Glomerular endothelial cell (primary cell): ENCODE measurements around the gene PIK3C3. TPM values are rescaled to one million over a fixed set of nuclear protein-coding genes. Genes with fewer than 3 reads are reported as not detected.
"Not testable (repeated sequence)": the region's sequence is repeated elsewhere in the genome, so short reads cannot be mapped to it uniquely, and the experiment has no call there.

Experiments
- DNase-seq: peaks from one replicate; pipeline ENCODE4 v3.0.0-alpha.2; 2011; ENCODE audit warnings: low read depth, low spot score; ENCODE audit errors: extremely low read depth
- total RNA-seq: library from RNA; depleted of rRNA; stranded (reverse); fragments of >200 nt; gene quantifications from 2 replicates; pipeline ENCODE4 v1.2.3, GENCODE V29; 2015

Gene PIK3C3
- total RNA-seq, 1 donor from 2014 or later = 51.1 TPM

DNA sequence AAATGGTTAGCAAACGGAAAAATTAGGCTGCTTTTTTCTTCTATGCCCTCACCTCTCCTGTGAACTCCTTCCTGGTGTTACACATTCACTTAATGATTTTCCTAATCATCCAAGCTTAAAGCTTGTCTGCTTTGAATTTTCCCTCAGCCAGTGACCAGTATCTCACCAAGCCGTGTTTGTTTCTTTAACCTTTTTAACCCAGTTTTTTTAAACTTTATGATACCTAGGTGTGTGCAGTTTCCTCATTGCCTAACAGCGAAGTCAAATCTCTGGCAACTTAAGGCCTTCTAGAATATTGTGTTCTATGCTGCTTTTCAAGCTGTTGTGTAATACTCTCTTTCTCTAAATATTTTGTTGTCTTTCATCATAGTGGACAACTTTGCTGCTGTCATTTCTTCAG lies 113.0 kb downstream of the PIK3C3 start:
- no peak for DNase-seq

DNA sequence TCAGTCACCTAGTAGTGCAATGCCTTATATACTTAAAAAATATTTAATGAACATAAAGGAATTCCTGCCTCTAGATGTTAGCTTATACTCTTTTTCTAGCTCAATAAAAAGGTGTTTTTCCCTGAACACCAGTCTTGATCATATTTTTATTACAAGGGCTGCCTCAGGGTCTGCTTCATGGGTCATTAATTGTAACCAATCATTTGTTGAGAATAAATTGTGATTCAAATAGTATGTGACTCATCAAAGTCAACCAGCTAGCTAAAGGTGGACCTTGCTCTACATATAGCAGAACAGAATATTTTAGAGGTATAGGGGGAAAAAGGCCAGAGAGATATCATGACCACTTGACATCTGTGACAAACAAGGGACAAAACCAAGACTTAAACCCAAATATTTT lies 114.0 kb downstream of the PIK3C3 start:
- DNase-seq = no peak

GRCh38 chr18:42072407-42072806 lies 117.4 kb downstream of the PIK3C3 start:
- DNase-seq = no peak

- DNase-seq = no peak
Observed at GRCh38 chr18:42074704-42075103, 119.7 kb downstream of the PIK3C3 start.

DNA sequence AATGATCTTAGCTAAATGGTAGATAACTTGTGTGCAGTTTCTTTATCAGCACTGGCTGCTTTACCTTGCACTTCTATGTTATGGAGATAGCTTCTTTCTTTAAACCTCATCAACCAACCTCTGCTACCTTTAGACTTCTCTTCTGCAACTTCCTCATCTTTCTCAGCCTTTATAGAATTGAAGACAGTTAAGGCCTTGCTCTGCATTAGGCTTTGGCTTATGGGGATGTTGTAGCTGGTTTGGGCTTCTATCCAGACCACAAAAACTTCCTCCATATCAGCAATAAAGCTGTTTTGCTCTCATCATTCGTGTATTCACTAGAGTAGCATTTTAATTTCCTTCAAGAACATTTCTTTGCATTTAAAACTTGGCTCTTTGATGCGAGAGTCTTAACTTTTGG lies 123.7 kb downstream of the PIK3C3 start:
- DNase-seq = no peak

DNA sequence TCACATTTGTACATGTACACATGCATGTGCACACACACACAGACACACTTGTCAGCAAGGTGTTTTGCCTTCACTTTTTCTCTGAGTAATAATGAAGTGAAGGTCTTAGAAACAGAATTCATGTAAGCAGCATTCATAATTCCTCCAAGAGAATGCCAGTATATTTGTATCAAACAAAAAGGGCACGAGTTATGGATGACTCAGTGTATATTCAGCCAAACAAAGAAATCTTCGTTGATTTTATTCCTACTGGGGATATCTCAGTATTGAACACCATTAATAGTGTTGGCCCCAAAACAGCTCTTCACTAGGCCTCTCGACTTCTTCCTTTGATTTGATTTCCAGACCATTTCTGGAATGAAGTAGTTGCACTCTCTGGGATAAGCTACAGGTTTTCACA lies 125.3 kb downstream of the PIK3C3 start:
- DNase-seq = no peak

DNA sequence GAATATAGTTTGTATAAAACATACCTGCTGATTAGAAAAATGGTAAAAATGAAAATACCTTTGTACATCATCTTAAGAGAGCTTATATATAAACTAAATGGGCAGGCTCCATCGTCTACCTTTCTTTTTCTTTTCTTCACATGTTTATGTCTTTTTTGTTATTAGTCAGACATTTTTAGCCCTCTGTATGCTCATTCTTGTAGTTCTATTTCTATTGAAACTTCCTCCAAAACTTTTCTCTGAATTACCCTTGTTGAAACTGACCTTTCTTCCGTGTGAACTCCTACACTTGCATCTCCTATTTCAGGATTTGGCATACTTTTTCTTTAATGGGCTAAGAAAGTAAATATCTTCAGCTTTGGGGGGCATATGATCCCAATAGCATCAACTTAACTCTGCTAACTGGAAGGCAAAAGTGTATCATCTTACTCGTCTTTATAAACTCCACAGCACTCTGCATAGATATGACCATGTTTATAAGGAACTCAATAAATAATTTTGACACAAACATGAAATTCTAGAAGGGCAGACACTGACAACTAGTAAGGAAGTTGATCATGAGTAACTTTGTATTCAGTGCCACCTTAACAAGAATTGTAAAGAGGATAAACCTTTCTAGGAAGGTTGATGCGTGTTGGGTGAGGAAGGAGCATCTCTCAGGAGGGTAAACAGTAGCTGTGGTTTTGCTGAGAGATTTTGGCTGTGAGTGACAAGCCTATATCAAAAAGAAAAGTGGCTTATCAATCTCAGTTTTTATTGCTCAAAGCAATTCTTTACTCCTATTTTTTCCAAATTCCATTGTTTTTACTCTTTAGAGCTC lies 127.6 kb downstream of the PIK3C3 start:
- DNase-seq = no peak

GRCh38 chr18:42086288-42086687 lies 131.3 kb downstream of the PIK3C3 start:
- DNase-seq = peak; percentile 16

GRCh38 chr18:42087235-42087634 lies 132.2 kb downstream of the PIK3C3 start:
- DNase-seq = no peak

DNA sequence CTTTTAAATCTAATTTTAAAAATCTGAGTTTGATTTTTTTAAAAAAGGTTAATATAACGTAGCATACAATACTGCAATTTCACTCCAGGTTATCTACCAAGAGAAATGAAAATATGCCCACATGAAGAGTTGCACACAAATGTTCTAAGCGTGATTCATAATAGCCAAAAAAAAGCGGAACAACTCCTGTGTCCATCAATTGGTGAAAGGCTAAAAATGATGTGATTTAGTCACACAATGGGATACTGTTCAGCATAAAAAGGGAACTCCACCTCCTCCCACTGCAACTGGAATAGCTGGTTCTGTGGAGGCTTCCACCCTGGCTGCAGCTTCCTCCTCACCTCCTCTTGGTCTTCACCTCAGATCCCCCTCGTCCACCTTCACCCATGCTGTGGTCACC lies 132.8 kb downstream of the PIK3C3 start:
- DNase-seq = no peak

- DNase-seq = no peak
Observed at GRCh38 chr18:42092848-42093247, 137.8 kb downstream of the PIK3C3 start.

DNA sequence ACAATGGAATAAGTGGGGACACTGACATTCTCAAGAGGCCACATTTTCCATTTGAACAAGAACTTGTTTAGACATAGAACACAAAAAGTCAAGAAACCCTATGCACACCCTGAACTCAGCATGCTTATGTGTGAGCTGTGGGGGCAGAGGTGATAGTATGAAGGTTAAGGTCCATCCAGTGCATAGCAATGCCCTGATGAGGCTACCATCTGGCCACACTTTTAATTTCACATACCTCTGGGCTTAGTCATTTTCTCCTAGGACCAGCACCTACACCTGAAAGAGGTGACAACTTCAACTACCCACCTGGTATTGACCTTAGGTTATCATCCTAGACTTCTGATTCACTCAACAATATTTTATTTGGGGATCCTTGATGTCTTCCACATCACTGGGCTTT lies 139.8 kb downstream of the PIK3C3 start:
- no peak for DNase-seq

- DNase-seq = no peak
Observed at GRCh38 chr18:42095732-42096377, 140.8 kb downstream of the PIK3C3 start.

- no peak for DNase-seq
Observed at GRCh38 chr18:42100248-42100647, 145.2 kb downstream of the PIK3C3 start.

- no peak for DNase-seq
Observed at GRCh38 chr18:42100911-42101310, 145.9 kb downstream of the PIK3C3 start.

- DNase-seq = no peak
Observed at GRCh38 chr18:42105394-42105793, 150.4 kb downstream of the PIK3C3 start.

- DNase-seq = no peak
Observed at GRCh38 chr18:42106784-42107183, 151.8 kb downstream of the PIK3C3 start.

GRCh38 chr18:42107287-42107686 lies 152.3 kb downstream of the PIK3C3 start:
- DNase-seq = no peak

DNA sequence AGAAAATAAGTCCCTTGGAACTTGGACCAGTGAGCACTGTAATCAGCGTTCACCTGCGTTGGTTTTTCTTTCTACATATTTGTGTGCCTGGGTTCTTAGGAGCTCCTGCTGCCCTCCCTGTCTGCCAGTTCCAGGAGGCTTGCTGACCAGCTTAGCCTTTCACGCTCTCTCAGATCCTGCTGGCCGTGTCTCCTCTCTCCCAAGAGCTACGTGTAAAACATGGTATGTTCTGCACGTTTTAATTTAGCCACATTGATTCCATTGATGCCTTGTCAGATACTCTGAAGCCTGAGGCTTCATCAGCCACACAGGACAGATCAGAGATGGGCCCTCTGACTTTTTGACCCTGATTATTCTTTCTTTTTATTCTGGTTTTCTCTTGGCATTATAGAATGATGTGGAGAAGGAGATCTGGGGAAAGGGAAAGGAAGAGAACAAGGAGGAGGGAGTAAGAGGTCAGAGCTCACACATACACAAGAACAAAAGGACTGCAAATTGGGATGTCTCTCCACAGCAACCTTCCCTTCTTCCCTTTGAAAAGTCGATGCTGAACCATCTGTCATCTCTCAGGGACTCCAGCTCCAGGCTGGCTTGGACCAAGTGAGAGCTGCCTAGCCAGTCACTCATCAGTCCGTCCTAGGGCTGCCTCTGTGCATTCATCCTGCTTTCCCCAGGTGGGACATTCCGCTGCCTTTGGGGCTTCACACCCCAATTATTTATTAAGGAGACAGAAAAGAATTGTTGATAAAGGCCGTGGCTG lies 152.8 kb downstream of the PIK3C3 start:
- no peak for DNase-seq

- DNase-seq = not testable (repeated sequence)
Observed at GRCh38 chr18:42112147-42112546, 157.1 kb downstream of the PIK3C3 start.

- DNase-seq = no peak
Observed at GRCh38 chr18:42112657-42113420, 157.8 kb downstream of the PIK3C3 start.
